ENCODE measurements around the gene DPH3.

DNA sequence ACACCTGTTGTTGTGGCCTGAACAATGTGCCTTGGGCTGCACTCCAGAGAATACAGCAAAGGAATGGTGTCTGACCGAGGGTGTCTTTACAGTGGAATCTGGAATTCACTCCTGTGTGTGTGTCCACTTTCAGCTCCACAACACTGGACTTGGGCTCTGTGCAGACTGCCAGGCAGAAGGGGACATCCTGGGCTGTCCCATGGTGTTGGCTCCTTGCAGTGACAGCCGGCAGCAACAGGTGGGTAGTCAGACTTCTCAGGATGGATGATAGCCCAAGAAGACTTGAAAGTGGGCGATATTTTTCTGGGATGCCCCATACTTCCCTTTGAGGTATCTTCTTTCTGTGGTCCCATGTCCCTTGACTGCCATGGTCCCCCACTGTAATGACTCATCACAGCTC, 45.0 kb downstream of the DPH3 start:
- TF ChIP-seq CTCF (IDR thresholded peaks at IDR 0.05; ENCODE audit: extremely low read depth in 1 of 2, insufficient read depth in 1 of 2, low read depth in 1 of 2, low read length in 2 of 2) (no peak), POLR2A (IDR thresholded peaks at IDR 0.05; ENCODE audit: low read depth, low read length) (no peak), GATA2 (IDR thresholded peaks at IDR 0.05; ENCODE audit: insufficient read depth, insufficient read length, low read depth, low read length) (no peak), EZH2 (IDR thresholded peaks at IDR 0.05; ENCODE audit: borderline replicate concordance, low read depth, low read length, severe bottlenecking) (no peak)
- TF ChIP-seq, protein P1, sequence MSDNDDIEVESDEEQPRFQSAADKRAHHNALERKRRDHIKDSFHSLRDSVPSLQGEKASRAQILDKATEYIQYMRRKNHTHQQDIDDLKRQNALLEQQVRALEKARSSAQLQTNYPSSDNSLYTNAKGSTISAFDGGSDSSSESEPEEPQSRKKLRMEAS (IDR thresholded peaks at IDR 0.05; ENCODE audit: insufficient read depth, insufficient read length), result no peak
